ENCODE measurements around the gene HOXA10.

The HOXA10 gene

DNA sequence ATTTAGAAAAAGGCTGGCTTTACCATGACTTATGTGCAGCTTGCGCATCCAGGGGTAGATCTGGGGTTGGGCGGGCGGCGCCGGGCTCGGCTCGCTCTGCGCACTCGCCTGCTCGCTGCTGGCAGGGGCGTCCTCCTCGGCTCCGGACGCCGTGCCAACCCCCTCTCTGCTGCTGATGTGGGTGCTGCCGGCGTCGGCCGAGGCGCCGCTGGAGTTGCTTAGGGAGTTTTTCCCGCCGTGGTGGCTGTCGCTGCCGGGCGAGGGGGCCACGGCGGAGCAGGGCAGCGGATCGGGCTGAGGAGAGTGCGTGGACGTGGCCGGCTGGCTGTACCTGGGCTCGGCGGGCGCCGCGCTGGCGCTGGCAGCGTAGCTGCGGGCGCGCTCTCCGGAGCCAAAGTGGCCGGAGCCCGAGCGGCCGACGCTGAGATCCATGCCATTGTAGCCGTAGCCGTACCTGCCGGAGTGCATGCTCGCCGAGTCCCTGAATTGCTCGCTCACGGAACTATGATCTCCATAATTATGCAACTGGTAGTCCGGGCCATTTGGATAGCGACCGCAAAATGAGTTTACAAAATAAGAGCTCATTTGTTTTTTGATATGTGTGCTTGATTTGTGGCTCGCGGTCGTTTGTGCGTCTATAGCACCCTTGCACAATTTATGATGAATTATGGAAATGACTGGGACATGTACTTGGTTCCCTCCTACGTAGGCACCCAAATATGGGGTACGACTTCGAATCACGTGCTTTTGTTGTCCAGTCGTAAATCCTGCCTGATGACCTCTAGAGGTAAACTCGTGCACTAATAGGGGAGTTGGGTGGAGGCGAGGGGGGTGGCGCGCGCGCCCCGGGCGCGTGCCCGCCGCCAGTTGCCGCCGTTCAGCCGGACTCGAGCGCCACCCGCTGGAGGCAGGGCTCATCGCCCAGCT lies 30.8 kb downstream of the HOXA10 start, which contains the start of gene HOXA5:
Gene HOXA5 (minus strand): TSS at position 659 of the 927 bp plus-strand sequence. CDS start 74 bp downstream, at position 585.
- DNase-seq = no peak

- DNase-seq = no peak
Measured at GRCh38 chr7:27142580-27143022, 31.5 kb downstream of the HOXA10 start.

DNA sequence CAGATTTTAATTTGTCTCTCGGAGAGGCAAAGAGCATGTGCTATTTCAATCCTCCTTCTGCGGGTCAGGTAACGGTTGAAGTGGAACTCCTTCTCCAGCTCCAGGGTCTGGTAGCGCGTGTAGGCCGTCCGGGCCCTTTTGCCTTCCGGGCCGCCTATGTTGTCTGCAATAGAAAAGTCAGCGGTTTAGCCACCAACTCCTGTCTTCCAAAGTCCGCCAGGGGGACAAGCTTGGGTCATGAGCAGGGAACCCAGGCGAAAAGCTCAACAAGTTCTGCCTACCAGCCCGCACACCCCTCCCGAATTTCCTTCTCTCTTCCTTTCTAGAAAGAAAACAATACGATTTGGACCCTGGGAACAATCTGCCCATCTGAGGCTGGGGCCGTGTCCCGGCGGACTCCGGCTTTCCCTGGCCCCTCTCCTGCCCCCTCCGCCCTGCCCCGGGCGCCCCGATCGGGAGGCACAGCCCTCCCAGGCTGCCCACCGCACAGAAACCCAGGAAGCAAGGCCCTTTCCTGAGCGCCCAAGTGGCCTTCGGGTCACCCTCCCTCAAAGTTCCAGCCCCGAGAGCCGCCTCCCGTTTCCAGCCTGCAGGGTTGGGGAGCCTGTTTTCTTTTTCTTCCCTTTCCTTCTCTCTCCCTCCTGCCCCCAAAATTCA lies 32.1 kb downstream of the HOXA10 start:
- DNase-seq = no peak

- no peak for DNase-seq
Measured at GRCh38 chr7:27141137-27141922, 32.8 kb downstream of the HOXA10 start.

- DNase-seq = no peak
Measured at GRCh38 chr7:27140126-27140857, 33.8 kb downstream of the HOXA10 start.

DNA sequence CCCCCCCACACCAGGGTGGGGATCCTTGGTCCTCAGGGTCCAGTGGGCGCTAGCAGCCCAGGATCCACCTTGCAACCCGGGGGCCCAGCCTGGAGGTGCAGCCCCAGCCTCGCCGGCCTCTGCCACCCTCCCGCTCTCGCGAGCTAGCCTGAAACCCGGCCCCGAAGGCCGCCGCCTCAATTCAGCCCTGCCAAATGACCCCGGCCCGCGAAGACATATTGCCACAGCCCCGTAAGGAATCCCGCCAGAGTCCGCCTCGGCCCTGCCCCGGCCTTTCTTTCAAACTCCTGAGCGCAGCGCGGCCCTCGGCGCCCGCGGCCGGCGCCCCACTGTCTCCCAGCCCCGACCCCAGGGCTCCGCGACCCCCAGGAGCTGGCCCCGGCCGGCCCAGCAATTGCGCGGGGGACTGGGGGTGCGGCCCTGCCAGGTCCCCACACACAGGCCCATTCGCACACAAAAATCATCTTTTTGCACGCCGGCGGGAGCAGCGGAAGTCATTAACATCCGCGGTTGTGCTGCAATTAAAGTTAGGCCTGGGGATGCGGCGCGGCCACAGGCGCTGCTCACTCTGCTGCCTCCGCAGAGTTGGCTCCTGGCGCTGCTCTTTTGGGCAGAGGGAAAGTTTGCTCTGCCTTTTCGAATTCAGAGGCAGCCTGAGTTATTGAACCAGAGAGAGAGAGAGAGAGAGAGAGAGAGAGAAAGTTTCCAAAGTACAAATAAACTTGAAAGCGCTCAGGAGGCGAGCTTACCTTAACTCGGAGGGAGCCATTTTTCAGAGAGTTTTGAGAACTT lies 34.6 kb downstream of the HOXA10 start:
- no peak for DNase-seq

DNA sequence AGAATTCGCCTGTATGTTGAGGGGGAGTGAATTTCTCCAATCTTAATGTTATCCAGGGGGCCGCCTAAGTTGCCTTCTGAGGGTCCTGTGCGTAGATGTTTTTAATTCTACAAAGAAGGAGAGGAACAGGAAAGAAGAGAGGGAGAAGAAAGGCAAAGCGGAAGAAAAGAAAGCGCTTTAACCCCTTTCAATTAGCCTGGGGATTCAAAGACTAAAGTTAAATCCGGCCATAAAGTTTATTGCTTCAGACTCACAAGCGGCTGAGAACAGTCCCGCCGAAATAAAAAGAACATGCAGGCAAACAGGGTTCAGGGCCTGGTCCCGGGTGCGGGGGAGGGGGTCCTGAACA lies 35.2 kb downstream of the HOXA10 start:
- DNase-seq = no peak

- no peak for DNase-seq
Measured at GRCh38 chr7:27138472-27138871, 35.6 kb downstream of the HOXA10 start.

DNA sequence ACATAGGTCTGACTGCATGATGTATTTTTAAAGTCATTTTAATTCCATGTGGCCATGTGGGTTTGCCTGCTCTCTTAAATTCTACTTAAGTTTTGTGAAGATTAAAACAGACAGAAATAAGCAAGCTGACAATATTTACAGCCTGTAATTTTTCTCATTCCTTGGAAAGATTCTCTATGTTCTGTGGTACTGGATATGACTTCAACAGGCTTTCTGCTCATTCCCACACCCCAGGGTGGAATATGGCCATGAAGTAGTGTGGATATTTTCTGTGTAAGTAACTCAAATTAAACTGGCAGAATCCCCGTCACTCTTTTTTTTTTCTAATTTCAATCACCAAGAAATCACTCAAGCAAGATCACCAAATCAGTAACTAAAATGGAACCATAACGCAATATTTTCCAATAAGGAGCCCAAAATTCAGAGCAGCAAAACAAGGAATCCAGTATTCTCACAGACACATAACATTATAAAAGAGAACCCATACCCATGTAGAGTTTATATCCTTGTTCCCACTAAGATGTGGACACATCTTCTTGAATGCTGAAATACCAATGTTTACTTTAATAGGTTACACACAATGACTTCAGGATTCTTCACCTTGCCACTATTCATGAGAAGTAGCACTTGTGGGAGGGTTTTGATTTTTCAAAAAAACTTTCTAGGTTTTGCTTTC lies 36.3 kb downstream of the HOXA10 start:
- DNase-seq = no peak

DNA sequence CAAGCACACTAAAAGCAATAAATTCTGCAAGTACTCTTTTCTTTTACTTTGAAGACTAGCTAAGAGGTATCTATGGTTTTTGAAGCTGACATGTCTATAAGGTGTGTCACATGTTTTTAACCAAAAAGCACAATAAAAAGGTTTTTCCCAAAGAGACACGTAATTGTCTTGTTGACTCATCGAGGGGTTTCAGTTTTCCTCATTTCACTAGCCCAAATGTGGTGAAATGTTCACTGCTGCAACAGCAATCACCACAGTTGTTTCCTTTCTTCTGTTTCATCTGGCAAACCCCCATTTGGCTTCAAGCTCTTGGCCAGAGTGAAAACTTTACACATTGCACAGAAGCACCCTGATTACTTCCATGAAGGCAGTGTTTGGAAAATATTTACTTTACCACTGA lies 39.7 kb downstream of the HOXA10 start:
- no peak for DNase-seq

GRCh38 chr7:27133409-27134231 lies 40.5 kb downstream of the HOXA10 start:
- DNase-seq = no peak

DNA sequence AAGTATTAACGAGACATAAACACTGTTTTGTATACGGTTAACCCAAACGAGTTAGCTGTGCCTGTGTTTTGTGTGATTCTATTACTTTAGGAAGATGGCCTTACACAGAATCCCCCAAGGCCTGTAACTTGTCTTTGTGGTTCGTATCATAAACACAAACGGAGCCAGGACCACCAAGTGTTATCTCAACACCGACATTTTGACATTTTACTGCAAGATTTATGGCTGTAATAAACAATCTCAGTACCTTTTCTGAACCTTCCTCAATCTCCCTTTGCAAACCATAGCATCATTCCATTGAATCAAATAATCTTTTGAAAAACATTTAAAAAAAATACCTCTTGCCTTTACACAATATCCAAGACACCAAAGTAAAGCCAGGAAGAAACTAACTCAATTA lies 41.1 kb downstream of the HOXA10 start:
- DNase-seq = no peak

- no peak for DNase-seq
Measured at GRCh38 chr7:27132214-27132613, 41.9 kb downstream of the HOXA10 start.

DNA sequence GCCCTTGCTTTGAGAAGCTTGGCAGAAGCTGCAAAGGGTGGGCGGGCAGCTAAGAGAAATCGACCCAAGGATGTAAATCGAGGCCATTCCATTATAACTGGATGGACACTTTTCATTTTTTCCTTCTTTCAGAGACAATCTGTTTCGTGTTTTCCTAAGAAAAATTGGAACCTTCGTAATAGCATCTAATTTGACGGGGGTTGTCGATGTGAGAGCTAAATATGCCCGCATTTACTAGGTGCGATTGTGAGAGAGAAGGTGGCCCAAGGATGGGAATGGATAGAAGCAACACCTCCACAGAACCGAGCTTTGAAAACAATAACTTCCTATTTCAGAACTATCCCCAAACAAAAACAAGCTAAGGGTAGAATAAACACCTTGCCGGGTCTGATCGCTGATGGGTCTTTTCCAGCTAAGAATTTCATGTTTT lies 42.7 kb downstream of the HOXA10 start:
- DNase-seq = no peak

- DNase-seq = peak; percentile 78
Measured at GRCh38 chr7:27130540-27131389, 43.4 kb downstream of the HOXA10 start, which contains the start of gene HOXA4. TSS of gene HOXA4 (minus strand) at chr7:27130757. CDS start at chr7:27130733, 24 bp downstream.

DNA sequence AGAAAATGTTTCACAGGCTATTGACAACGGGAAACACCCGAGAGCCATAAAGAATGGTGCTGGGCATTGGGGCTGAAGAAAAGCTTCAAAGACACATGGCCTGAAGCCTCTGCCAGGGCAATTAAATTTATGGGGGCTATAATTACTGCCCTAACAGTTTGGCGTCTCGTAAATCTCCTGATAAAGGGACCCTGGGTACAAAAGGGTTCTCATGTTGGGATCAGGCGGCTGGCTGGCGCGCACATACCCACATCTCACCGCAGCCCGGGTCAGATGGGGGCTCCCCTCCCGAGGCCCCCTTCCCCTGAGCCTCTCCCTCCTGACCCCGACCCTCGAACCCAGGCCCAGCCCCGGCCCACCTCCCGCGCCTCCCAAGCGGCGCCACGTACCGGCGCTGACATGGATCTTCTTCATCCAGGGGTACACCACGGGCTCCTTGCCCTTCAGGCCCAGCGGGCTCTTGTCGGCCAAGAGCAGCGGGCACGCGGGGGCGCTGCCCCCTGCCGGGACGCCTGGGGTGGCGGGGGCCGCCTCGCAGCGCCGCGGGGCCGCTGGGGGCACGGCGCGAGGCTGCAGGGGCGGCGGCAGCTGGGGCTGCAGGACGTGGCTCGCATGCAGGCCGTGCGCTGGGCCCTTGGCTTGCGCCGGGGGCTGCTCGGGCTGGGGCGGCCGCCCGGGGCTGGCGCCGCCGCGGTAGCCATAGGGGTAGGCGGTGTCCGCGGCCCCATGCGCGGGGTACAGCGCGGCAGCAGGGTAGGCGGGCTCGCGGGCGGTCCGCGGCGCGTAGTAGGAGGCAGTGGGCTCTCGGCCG lies 44.2 kb downstream of the HOXA10 start:
- no peak for DNase-seq

DNA sequence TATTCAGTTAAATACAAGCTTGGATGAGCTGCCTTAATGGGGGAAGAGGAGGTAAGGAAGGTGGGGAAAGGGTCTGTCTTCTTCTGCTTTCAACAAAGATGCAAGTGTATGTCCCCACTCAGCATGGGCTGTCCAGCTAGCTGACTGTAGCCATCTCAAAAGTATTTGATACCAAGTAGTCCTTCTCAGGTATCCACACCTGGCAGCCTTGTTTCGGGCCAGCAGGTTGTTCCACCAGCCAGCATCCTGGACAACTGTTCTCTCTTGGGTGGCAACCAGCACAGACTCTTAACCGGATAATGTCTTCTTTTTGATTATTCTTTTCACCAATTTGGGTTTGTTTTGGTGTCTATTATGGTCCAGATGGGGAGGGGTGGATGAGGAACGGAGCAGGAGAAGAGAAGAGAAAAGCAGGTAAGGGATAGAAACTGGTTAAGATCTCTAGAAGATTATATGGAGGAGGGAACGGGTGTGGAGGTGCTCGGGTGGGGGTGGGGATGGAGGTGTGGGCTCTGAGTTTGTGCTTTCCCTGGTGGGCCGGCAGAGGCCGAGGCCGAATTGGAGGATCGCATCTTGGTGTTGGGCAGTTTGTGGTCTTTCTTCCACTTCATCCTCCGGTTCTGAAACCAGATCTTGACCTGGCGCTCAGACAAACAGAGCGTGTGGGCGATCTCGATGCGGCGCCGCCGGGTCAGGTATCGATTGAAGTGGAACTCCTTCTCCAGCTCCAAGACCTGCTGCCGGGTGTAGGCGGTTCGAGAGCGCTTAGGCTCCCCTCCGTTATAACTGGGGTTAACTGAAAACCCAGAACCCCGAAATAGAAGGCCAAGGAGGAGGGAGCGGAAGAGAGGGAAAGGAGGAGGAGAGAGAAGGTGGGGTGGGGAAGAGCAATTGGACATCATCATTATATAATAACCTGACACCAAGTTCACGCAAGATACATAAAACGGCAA lies 45.1 kb downstream of the HOXA10 start:
- DNase-seq = no peak

Measured in CD4-positive, alpha-beta T cell treated with Interleukin-17A for 1 hour (primary cell).